Measurements from ENCODE around the gene TRMO. TPM values are rescaled to one million over a fixed set of nuclear protein-coding genes. Genes with fewer than 3 reads are reported as not detected.
"Not testable (repeated sequence)": the region's sequence is repeated elsewhere in the genome, so short reads cannot be mapped to it uniquely, and the experiment has no call there.

Gene TRMO
- total and polyA plus RNA-seq, 2 experiments from 2014 or later: 5.0 to 6.4 TPM

- Histone ChIP-seq H3K27ac (ENCODE audit: low read depth) (no peak overlapping the region), H3K79me2 (replicated peaks; ENCODE audit: insufficient read depth) (no peaks in the 10 kb centered on the region), H3K27me3 (ENCODE audit: insufficient read depth) (peaks cover 7% of the 10 kb centered on the region; the same call in 1 of the 2 replicates), H3K4me3 (no peak overlapping the region), H3K9me2 (ENCODE audit: insufficient read depth) (no peaks in the 10 kb centered on the region), H3K4me2 (no peak overlapping the region), H2AFZ (no peak overlapping the region), H3K4me1 (ENCODE audit: insufficient read depth) (no peaks in the 10 kb centered on the region), H4K20me1 (replicated peaks; ENCODE audit: insufficient read depth) (0 out of 2 replicates have a peak, but pooled peaks cover 2% of the 10 kb centered on the region), H3K36me3 (ENCODE audit: insufficient read depth) (no peaks in the 10 kb centered on the region), H3F3A (replicated peaks; ENCODE audit: low read depth) (no peaks in the 10 kb centered on the region)
- peaks cover 2% of the 10 kb centered on the region for H3K27me3 Mint-ChIP-seq (ENCODE audit: insufficient read depth, low read depth, poor library complexity)
- no peak overlapping the region for H3K27ac Mint-ChIP-seq
- ATAC-seq: peak; percentile 100
- DNase-seq (ENCODE audit: low spot score): peak; percentile 94
- peaks cover 14% of the 10 kb centered on the region for H3K9me3 Mint-ChIP-seq
- no peaks in the 10 kb centered on the region; the same call in 2 of the 3 replicates for H3K36me3 Mint-ChIP-seq (ENCODE audit: low read depth)
- no peaks in the 10 kb centered on the region for H3K4me1 Mint-ChIP-seq
- H3K4me3 Mint-ChIP-seq: no peak overlapping the region
- TF ChIP-seq, protein P1, sequence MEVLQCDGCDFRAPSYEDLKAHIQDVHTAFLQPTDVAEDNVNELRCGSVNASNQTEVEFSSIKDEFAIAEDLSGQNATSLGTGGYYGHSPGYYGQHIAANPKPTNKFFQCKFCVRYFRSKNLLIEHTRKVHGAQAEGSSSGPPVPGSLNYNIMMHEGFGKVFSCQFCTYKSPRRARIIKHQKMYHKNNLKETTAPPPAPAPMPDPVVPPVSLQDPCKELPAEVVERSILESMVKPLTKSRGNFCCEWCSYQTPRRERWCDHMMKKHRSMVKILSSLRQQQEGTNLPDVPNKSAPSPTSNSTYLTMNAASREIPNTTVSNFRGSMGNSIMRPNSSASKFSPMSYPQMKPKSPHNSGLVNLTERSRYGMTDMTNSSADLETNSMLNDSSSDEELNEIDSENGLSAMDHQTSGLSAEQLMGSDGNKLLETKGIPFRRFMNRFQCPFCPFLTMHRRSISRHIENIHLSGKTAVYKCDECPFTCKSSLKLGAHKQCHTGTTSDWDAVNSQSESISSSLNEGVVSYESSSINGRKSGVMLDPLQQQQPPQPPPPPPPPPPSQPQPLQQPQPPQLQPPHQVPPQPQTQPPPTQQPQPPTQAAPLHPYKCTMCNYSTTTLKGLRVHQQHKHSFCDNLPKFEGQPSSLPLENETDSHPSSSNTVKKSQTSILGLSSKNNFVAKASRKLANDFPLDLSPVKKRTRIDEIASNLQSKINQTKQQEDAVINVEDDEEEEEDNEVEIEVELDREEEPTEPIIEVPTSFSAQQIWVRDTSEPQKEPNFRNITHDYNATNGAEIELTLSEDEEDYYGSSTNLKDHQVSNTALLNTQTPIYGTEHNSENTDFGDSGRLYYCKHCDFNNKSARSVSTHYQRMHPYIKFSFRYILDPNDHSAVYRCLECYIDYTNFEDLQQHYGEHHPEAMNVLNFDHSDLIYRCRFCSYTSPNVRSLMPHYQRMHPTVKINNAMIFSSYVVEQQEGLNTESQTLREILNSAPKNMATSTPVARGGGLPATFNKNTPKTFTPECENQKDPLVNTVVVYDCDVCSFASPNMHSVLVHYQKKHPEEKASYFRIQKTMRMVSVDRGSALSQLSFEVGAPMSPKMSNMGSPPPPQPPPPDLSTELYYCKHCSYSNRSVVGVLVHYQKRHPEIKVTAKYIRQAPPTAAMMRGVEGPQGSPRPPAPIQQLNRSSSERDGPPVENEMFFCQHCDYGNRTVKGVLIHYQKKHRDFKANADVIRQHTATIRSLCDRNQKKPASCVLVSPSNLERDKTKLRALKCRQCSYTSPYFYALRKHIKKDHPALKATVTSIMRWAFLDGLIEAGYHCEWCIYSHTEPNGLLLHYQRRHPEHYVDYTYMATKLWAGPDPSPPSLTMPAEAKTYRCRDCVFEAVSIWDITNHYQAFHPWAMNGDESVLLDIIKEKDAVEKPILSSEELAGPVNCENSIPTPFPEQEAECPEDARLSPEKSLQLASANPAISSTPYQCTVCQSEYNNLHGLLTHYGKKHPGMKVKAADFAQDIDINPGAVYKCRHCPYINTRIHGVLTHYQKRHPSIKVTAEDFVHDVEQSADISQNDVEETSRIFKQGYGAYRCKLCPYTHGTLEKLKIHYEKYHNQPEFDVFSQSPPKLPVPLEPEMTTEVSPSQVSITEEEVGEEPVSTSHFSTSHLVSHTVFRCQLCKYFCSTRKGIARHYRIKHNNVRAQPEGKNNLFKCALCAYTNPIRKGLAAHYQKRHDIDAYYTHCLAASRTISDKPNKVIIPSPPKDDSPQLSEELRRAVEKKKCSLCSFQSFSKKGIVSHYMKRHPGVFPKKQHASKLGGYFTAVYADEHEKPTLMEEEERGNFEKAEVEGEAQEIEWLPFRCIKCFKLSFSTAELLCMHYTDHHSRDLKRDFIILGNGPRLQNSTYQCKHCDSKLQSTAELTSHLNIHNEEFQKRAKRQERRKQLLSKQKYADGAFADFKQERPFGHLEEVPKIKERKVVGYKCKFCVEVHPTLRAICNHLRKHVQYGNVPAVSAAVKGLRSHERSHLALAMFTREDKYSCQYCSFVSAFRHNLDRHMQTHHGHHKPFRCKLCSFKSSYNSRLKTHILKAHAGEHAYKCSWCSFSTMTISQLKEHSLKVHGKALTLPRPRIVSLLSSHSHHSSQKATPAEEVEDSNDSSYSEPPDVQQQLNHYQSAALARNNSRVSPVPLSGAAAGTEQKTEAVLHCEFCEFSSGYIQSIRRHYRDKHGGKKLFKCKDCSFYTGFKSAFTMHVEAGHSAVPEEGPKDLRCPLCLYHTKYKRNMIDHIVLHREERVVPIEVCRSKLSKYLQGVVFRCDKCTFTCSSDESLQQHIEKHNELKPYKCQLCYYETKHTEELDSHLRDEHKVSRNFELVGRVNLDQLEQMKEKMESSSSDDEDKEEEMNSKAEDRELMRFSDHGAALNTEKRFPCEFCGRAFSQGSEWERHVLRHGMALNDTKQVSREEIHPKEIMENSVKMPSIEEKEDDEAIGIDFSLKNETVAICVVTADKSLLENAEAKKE (CRISPR knock-in tag; IDR thresholded peaks at IDR 0.05): no peak
- TF ChIP-seq CTCF (conservative IDR thresholded peaks at IDR 0.05; ENCODE audit: low read depth in 2 of 2): peak; percentile 62 to 86
Measured at GRCh38 chr9:97954550-97954989, 32.3 kb upstream of the TRMO start.

DNA sequence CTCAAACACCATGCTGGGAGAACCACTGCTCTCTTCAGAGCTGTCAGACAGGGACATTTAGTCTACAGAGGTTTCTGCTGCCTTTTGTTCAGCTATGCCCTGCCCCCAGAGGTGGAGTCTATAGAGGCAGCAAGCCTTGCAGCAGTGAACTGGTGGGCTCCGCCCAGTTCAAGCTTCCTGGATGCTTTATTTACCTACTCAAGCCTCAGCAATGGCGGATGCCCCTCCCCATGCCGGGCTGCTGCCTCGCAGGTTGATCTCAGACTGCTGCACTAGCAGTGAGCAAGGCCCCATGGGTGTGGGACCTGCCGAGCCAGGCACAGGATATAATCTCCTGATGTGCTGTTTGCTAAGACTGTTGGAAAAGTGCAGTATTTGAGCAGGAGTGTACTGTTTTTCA, 28.6 kb upstream of the TRMO start:
- peaks cover 14% of the 10 kb centered on the region for H3K9me3 Mint-ChIP-seq

GRCh38 chr9:97947094-97947493, 24.8 kb upstream of the TRMO start:
- H4K20me1 ChIP-seq (replicated peaks; ENCODE audit: insufficient read depth); H3K4me3 Mint-ChIP-seq; H3K4me1 ChIP-seq (ENCODE audit: insufficient read depth); H3K27me3 Mint-ChIP-seq (ENCODE audit: insufficient read depth, low read depth, poor library complexity); H3K27ac Mint-ChIP-seq; H3F3A ChIP-seq (replicated peaks; ENCODE audit: low read depth); H3K4me1 Mint-ChIP-seq; H3K36me3 ChIP-seq (ENCODE audit: insufficient read depth); H3K36me3 Mint-ChIP-seq (ENCODE audit: low read depth); H3K4me3 ChIP-seq; H3K4me2 ChIP-seq; ATAC-seq; H3K27ac ChIP-seq (ENCODE audit: low read depth); DNase-seq (ENCODE audit: low spot score); H3K9me2 ChIP-seq (ENCODE audit: insufficient read depth); H3K79me2 ChIP-seq (replicated peaks; ENCODE audit: insufficient read depth); H2AFZ ChIP-seq: not testable (repeated sequence)
- H3K27me3 ChIP-seq (ENCODE audit: insufficient read depth): peaks cover 39% of the 10 kb centered on the region; the same call in 1 of the 2 replicates
- H3K9me3 Mint-ChIP-seq: peaks cover 14% of the 10 kb centered on the region

More for the DNA sequence above, 28.6 kb upstream of the TRMO start:
- H3K27me3 ChIP-seq (ENCODE audit: insufficient read depth): peaks cover 10% of the 10 kb centered on the region; the same call in 1 of the 2 replicates
- H3K27ac ChIP-seq (ENCODE audit: low read depth); H3K79me2 ChIP-seq (replicated peaks; ENCODE audit: insufficient read depth); H3K4me1 Mint-ChIP-seq; DNase-seq (ENCODE audit: low spot score); H4K20me1 ChIP-seq (replicated peaks; ENCODE audit: insufficient read depth); H3K36me3 Mint-ChIP-seq (ENCODE audit: low read depth); H3K9me2 ChIP-seq (ENCODE audit: insufficient read depth); H2AFZ ChIP-seq; ATAC-seq; H3K4me1 ChIP-seq (ENCODE audit: insufficient read depth); H3F3A ChIP-seq (replicated peaks; ENCODE audit: low read depth); H3K4me3 Mint-ChIP-seq; H3K27ac Mint-ChIP-seq; H3K36me3 ChIP-seq (ENCODE audit: insufficient read depth); H3K4me2 ChIP-seq; H3K4me3 ChIP-seq: not testable (repeated sequence)
- peaks cover 10% of the 10 kb centered on the region for H3K27me3 Mint-ChIP-seq (ENCODE audit: insufficient read depth, low read depth, poor library complexity)

GRCh38 chr9:97945470-97945869, 23.2 kb upstream of the TRMO start:
- H3K9me2 ChIP-seq (ENCODE audit: insufficient read depth); DNase-seq (ENCODE audit: low spot score); H3F3A ChIP-seq (replicated peaks; ENCODE audit: low read depth); H3K36me3 ChIP-seq (ENCODE audit: insufficient read depth); H3K9me3 Mint-ChIP-seq; H3K4me1 Mint-ChIP-seq; H4K20me1 ChIP-seq (replicated peaks; ENCODE audit: insufficient read depth); H3K4me3 Mint-ChIP-seq; H3K36me3 Mint-ChIP-seq (ENCODE audit: low read depth); H3K27ac ChIP-seq (ENCODE audit: low read depth); ATAC-seq; H2AFZ ChIP-seq; H3K4me3 ChIP-seq; H3K4me2 ChIP-seq; H3K79me2 ChIP-seq (replicated peaks; ENCODE audit: insufficient read depth); H3K4me1 ChIP-seq (ENCODE audit: insufficient read depth); H3K27ac Mint-ChIP-seq: not testable (repeated sequence)
- peaks cover 11% of the 10 kb centered on the region for H3K27me3 Mint-ChIP-seq (ENCODE audit: insufficient read depth, low read depth, poor library complexity)
- H3K27me3 ChIP-seq (ENCODE audit: insufficient read depth): peaks cover 55% of the 10 kb centered on the region

All from GM23338 (cell line).